H9 (cell line): Measurements from ENCODE around the gene TMEM184B. TPM values are rescaled to one million over a fixed set of nuclear protein-coding genes. Genes with fewer than 3 reads are reported as not detected.

Source experiments
- DNase-seq: peaks from one replicate; pipeline ENCODE4 v3.0.0-alpha.2; 2017
- H2AFZ ChIP-seq: one replicate; pipeline ENCODE4 v1.6.1; 2013; ENCODE audit warnings: mild to moderate bottlenecking, low read length, control low read depth, moderate library complexity
- H2AK5ac ChIP-seq: 2 replicates; pipeline ENCODE4 v1.6.1; 2013; ENCODE audit warnings: low read length, control low read depth, mixed read lengths; ENCODE audit not compliant: insufficient read length
- H2BK120ac ChIP-seq: one replicate; pipeline ENCODE4 v1.6.1; 2013; ENCODE audit warnings: low read depth, mild to moderate bottlenecking, low read length, control low read depth, inconsistent platforms; ENCODE audit not compliant: poor library complexity, severe bottlenecking
- H2BK12ac ChIP-seq: 2 replicates; pipeline ENCODE4 v1.6.1; 2013; ENCODE audit warnings: low read length, control low read depth, mixed read lengths, low read depth; ENCODE audit not compliant: insufficient read length
- H2BK15ac ChIP-seq: 2 replicates; pipeline ENCODE4 v1.6.1; 2013; ENCODE audit warnings: low read depth, low read length, control low read depth
- H2BK20ac ChIP-seq: one replicate; pipeline ENCODE4 v1.6.1; 2013; ENCODE audit warnings: low read depth, mild to moderate bottlenecking, low read length, control low read depth, inconsistent platforms; ENCODE audit not compliant: poor library complexity, severe bottlenecking
- H2BK5ac ChIP-seq: 2 replicates; pipeline ENCODE4 v1.6.1; 2013; ENCODE audit warnings: low read length, control low read depth, mixed read lengths; ENCODE audit not compliant: insufficient read length
- H3K14ac ChIP-seq: 2 replicates; pipeline ENCODE4 v1.6.1; 2013; ENCODE audit warnings: low read length, control low read depth; ENCODE audit not compliant: insufficient read depth
- H3K18ac ChIP-seq: 2 replicates; pipeline ENCODE4 v1.6.1; 2013; ENCODE audit warnings: low read depth, mild to moderate bottlenecking, mixed read lengths, low read length, control low read depth; ENCODE audit not compliant: insufficient read length
- H3K23ac ChIP-seq: 2 replicates; pipeline ENCODE4 v1.6.1; 2013; ENCODE audit warnings: low read length, control low read depth, mixed read lengths, low read depth; ENCODE audit not compliant: insufficient read length
- H3K23me2 ChIP-seq: 2 replicates; pipeline ENCODE4 v1.6.1; 2013; ENCODE audit warnings: low read depth, mild to moderate bottlenecking, mixed read lengths, low read length, control low read depth; ENCODE audit not compliant: insufficient read length, poor library complexity, severe bottlenecking
- H3K27ac ChIP-seq: 2 replicates; pipeline ENCODE4 v1.5.1; 2013; ENCODE audit warnings: low read length, control low read depth, mixed read lengths, low read depth; ENCODE audit not compliant: insufficient read length
- H3K27me3 ChIP-seq: 2 replicates; pipeline ENCODE4 v1.6.1; 2013; ENCODE audit warnings: low read length, control low read depth, inconsistent platforms; ENCODE audit not compliant: insufficient read depth
- H3K4ac ChIP-seq: 2 replicates; pipeline ENCODE4 v1.6.1; 2013; ENCODE audit warnings: low read depth, mild to moderate bottlenecking, control low read depth, inconsistent platforms, low read length, moderate library complexity
- H3K4me1 ChIP-seq: 2 replicates; pipeline ENCODE4 v1.6.1; 2013; ENCODE audit warnings: low read length, control low read depth, inconsistent platforms; ENCODE audit not compliant: insufficient read depth
- H3K4me2 ChIP-seq: 2 replicates; pipeline ENCODE4 v1.6.1; 2013; ENCODE audit warnings: low read length, control low read depth, mixed read lengths; ENCODE audit not compliant: insufficient read length, insufficient read depth
- H3K56ac ChIP-seq: 2 replicates; pipeline ENCODE4 v1.6.1; 2013; ENCODE audit warnings: low read depth, mild to moderate bottlenecking, mixed read lengths, low read length, control low read depth; ENCODE audit not compliant: insufficient read length
- H3K79me1 ChIP-seq: 2 replicates; pipeline ENCODE4 v1.6.1; 2013; ENCODE audit warnings: low read depth, mild to moderate bottlenecking, moderate library complexity, low read length, control low read depth, inconsistent platforms; ENCODE audit not compliant: insufficient read depth, poor library complexity, severe bottlenecking
- H3K79me2 ChIP-seq: 2 replicates; pipeline ENCODE4 v1.6.1; 2013; ENCODE audit warnings: low read length, control low read depth, inconsistent platforms; ENCODE audit not compliant: insufficient read depth
- H3K9ac ChIP-seq: 2 replicates; pipeline ENCODE4 v1.6.1; 2013; ENCODE audit warnings: low read length, control low read depth, mixed read lengths; ENCODE audit not compliant: insufficient read length; ENCODE audit errors: extremely low read depth
- H3K9me3 ChIP-seq: one replicate; pipeline ENCODE4 v1.6.1; 2013; ENCODE audit warnings: low read depth, low read length, inconsistent platforms; ENCODE audit not compliant: control insufficient read depth
- H3T11ph ChIP-seq: one replicate; pipeline ENCODE4 v1.6.1; 2013; ENCODE audit warnings: mild to moderate bottlenecking, low read length, control low read depth, inconsistent platforms
- H4K20me1 ChIP-seq: one replicate; pipeline ENCODE4 v1.6.1; 2013; ENCODE audit not compliant: control insufficient read depth, insufficient read length, insufficient read depth
- H4K5ac ChIP-seq: 2 replicates; pipeline ENCODE4 v1.6.1; 2013; ENCODE audit warnings: low read depth, mild to moderate bottlenecking, mixed read lengths, low read length, control low read depth; ENCODE audit not compliant: insufficient read length
- H4K8ac ChIP-seq: replicated peaks from 2 replicates; pipeline ENCODE4 v1.6.1; 2013; ENCODE audit warnings: low read length, control low read depth, mixed read lengths, low read depth; ENCODE audit not compliant: insufficient read length
- H4K91ac ChIP-seq: 2 replicates; pipeline ENCODE4 v1.6.1; 2013; ENCODE audit warnings: low read depth, mild to moderate bottlenecking, moderate library complexity, mixed read lengths, low read length, control low read depth; ENCODE audit not compliant: insufficient read length
- H3K27ac Mint-ChIP-seq, 3 experiments: 2 replicates in 2 of 3; 3 replicates in 1 of 3; pipeline ENCODE4 v1.8.0; 2020 to 2021; ENCODE audit warnings: mixed read lengths in 3 of 3, mild to moderate bottlenecking in 1 of 3, moderate library complexity in 1 of 3
- H3K27me3 Mint-ChIP-seq: 2 replicates; pipeline ENCODE4 v1.8.0; 2021; ENCODE audit warnings: low read depth, mild to moderate bottlenecking, moderate library complexity, mixed read lengths
- H3K36me3 Mint-ChIP-seq, 3 experiments: 2 replicates in 2 of 3; 3 replicates in 1 of 3; pipeline ENCODE4 v1.8.0; 2020 to 2021; ENCODE audit warnings: low read depth in 3 of 3, mixed read lengths in 3 of 3; ENCODE audit not compliant: insufficient read depth in 1 of 3
- H3K4me1 Mint-ChIP-seq, 2 experiments: 2 replicates each; pipeline ENCODE4 v1.8.0; 2020; ENCODE audit warnings: mixed read lengths in 2 of 2
- H3K4me3 Mint-ChIP-seq, 2 experiments: 2 replicates in 1 of 2; 3 replicates in 1 of 2; pipeline ENCODE4 v1.8.0; 2020 to 2021; ENCODE audit warnings: mild to moderate bottlenecking in 2 of 2, mixed read lengths in 2 of 2, moderate library complexity in 1 of 2
- H3K9me3 Mint-ChIP-seq, 2 experiments: 2 replicates in 1 of 2; 3 replicates in 1 of 2; pipeline ENCODE4 v1.8.0; 2020; ENCODE audit warnings: mild to moderate bottlenecking in 2 of 2, mixed read lengths in 2 of 2, moderate library complexity in 1 of 2
- WGBS: extraction: QIAGEN DNeasy Blood & Tissue Kit; methylation state at CpG from one replicate; pipeline ENCODE4 v1.1.7; 2013; ENCODE audit warnings: missing lambda C conversion rate, low lambda C conversion rate, mixed read lengths; ENCODE audit not compliant: insufficient read length; ENCODE audit errors: extremely low coverage; 5-methylcytosine and 5-hydroxymethylcytosine counted together
- total RNA-seq: library from RNA; stranded (reverse); gene quantifications from 2 replicates; pipeline ENCODE4 v1.2.1, GENCODE V29; 2021
- TF ChIP-seq, protein P1 (sequence below): fragments of 200-600 bp; sonication (generic); conservative IDR thresholded peaks from 3 replicates; pipeline ENCODE4 v1.8.0; 2021; ENCODE audit warnings: antibody characterized with exemption, mild to moderate bottlenecking

Gene TMEM184B
- total RNA-seq, 1 experiment from 2014 or later = 58.5 TPM

DNA sequence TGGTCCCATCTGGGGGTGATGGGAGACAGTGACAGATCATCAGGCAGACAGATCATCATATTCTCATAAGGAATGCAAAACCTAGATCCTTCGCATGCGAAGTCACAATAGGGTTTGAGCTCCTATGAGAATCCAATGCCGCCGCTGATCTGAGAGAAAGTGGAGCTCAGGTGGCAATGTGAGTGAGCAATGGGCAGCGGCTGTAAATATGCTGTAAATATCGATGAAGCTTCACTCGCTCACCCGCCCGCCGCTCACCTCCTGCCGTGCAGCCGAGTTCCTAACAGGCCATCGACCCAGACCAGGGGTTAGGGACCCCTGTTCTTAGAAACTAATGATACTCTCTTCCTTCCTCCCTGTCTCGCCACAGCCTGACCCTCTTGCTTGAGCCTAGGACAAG is 81.8 kb downstream of the TMEM184B start:
- Mint-ChIP-seq H3K4me3 (no peak overlapping the region), H3K27me3 (peaks cover 41% of the 10 kb centered on the region), H3K27ac (no peak overlapping the region), H3K4me1 (peaks cover 4 to 5% of the 10 kb centered on the region in 2 experiments; a peak in 3 of 4 replicates), H3K36me3 (no peaks in the 10 kb centered on the region), H3K9me3 (peaks cover 5 to 12% of the 10 kb centered on the region in 2 experiments)
- no peak overlapping the region for H4K5ac ChIP-seq
- no peaks in the 10 kb centered on the region for H4K20me1 ChIP-seq
- no peak overlapping the region for H3K4me2 ChIP-seq
- H3K4me1 ChIP-seq = no peaks in the 10 kb centered on the region
- no peak overlapping the region for H3T11ph ChIP-seq
- no peak overlapping the region for H2BK12ac ChIP-seq
- WGBS = no CpG with 5 or more reads among the region's 14 CpGs
- H3K23me2 ChIP-seq = no peaks in the 10 kb centered on the region
- no peak overlapping the region for H2BK120ac ChIP-seq
- no peaks in the 10 kb centered on the region for H3K9me3 ChIP-seq
- H3K14ac ChIP-seq = no peak overlapping the region
- H2AK5ac ChIP-seq = no peak overlapping the region
- no peak overlapping the region for H3K4ac ChIP-seq
- H3K79me1 ChIP-seq = no peaks in the 10 kb centered on the region
- no peak overlapping the region for H3K23ac ChIP-seq
- no peak overlapping the region for H2BK5ac ChIP-seq
- no peak overlapping the region for H2AFZ ChIP-seq
- H4K8ac ChIP-seq = no peak overlapping the region
- H3K79me2 ChIP-seq = 0 out of 2 replicates have a peak, but pooled peaks cover under 1% of the 10 kb centered on the region
- no peak overlapping the region for H2BK15ac ChIP-seq
- H4K91ac ChIP-seq = no peak overlapping the region
- H3K27ac ChIP-seq = no peak overlapping the region
- TF ChIP-seq, protein P1, sequence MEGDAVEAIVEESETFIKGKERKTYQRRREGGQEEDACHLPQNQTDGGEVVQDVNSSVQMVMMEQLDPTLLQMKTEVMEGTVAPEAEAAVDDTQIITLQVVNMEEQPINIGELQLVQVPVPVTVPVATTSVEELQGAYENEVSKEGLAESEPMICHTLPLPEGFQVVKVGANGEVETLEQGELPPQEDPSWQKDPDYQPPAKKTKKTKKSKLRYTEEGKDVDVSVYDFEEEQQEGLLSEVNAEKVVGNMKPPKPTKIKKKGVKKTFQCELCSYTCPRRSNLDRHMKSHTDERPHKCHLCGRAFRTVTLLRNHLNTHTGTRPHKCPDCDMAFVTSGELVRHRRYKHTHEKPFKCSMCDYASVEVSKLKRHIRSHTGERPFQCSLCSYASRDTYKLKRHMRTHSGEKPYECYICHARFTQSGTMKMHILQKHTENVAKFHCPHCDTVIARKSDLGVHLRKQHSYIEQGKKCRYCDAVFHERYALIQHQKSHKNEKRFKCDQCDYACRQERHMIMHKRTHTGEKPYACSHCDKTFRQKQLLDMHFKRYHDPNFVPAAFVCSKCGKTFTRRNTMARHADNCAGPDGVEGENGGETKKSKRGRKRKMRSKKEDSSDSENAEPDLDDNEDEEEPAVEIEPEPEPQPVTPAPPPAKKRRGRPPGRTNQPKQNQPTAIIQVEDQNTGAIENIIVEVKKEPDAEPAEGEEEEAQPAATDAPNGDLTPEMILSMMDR = no peak
- H3K27me3 ChIP-seq = no peaks in the 10 kb centered on the region; the same call in 1 of the 2 replicates
- H3K56ac ChIP-seq = no peak overlapping the region
- DNase-seq = no peak
- no peak overlapping the region for H3K18ac ChIP-seq
- H3K9ac ChIP-seq = no peak overlapping the region
- no peak overlapping the region for H2BK20ac ChIP-seq
